HEK293 (cell line): ENCODE results near the gene DHRS4L2.
"Not testable (repeated sequence)": the region's sequence is repeated elsewhere in the genome, so short reads cannot be mapped to it uniquely, and the experiment has no call there.

Experiments used
- CTCF ChIA-PET: fragments of 350-600 bp; formaldehyde crosslinking; extraction: SDS; loops from one replicate; lab custom pipeline; 2021; ENCODE audit warnings: antibody characterized with exemption; lab: Yijun Ruan, JAX
- POLR2A ChIA-PET: fragments of 300-600 bp; formaldehyde crosslinking; extraction: SDS; loops from one replicate; lab custom pipeline; 2020; ENCODE audit warnings: antibody characterized with exemption, inconsistent platforms; lab: Yijun Ruan, JAX
- H3K27ac ChIP-seq: fragments of 200-500 bp; sonication (Bioruptor generic); 2 replicates; pipeline ENCODE4 v1.5.1; 2014; ENCODE audit warnings: low read depth, low read length, control low read depth, inconsistent platforms; ENCODE audit errors: extremely low read depth
- H3K36me3 ChIP-seq, 2 experiments: fragments of 200-500 bp in 1 of 2; sonication (Bioruptor generic) in 1 of 2; 1 replicate in 1 of 2; 2 replicates in 1 of 2; pipeline ENCODE4 v1.5.1; 2014 to 2017; ENCODE audit warnings: inconsistent platforms in 2 of 2, low read length in 2 of 2; ENCODE audit not compliant: control insufficient read depth in 2 of 2, insufficient read depth in 1 of 2
- H3K4me1 ChIP-seq: fragments of 200-500 bp; sonication (Bioruptor generic); 2 replicates; pipeline ENCODE4 v1.5.1; 2014; ENCODE audit warnings: mild to moderate bottlenecking, low read length, inconsistent platforms; ENCODE audit not compliant: control insufficient read depth, insufficient read depth
- H3K4me3 ChIP-seq: 2 replicates; pipeline ENCODE4 v1.5.1; 2011; ENCODE audit warnings: low read depth, mild to moderate bottlenecking, control low read depth, low read length, moderate library complexity
- H3K9me3 ChIP-seq: fragments of 200-500 bp; sonication (Bioruptor generic); 2 replicates; pipeline ENCODE4 v1.5.1; 2014; ENCODE audit warnings: low read depth, low read length, inconsistent platforms; ENCODE audit not compliant: control insufficient read depth, insufficient read depth
- FEZF1 ChIP-seq: fragments of 450-650 bp; formaldehyde crosslinking; IDR thresholded peaks from 2 replicates; pipeline ENCODE4 v1.5.1; 2016; ENCODE audit warnings: missing biosample characterization, missing genetic modification characterization
- GLI2 ChIP-seq: fragments of 450-650 bp; formaldehyde crosslinking; IDR thresholded peaks from 2 replicates; pipeline ENCODE4; 2017; ENCODE audit warnings: missing biosample characterization, missing genetic modification characterization, low read depth, borderline replicate concordance
- HOXD13 ChIP-seq: sonication (generic); formaldehyde crosslinking; IDR thresholded peaks from 2 replicates; pipeline ENCODE4 v1.8.0; 2022; ENCODE audit warnings: missing genetic modification reagents, borderline replicate concordance
- KLF8 ChIP-seq: fragments of 450-650 bp; formaldehyde crosslinking; IDR thresholded peaks from 2 replicates; pipeline ENCODE4 v1.5.1; 2016; ENCODE audit warnings: missing biosample characterization, missing genetic modification characterization
- OVOL3 ChIP-seq: fragments of 450-650 bp; formaldehyde crosslinking; IDR thresholded peaks from 2 replicates; pipeline ENCODE4 v1.5.1; 2016; ENCODE audit warnings: missing biosample characterization, missing genetic modification characterization
- RBAK ChIP-seq: fragments of 450-650 bp; formaldehyde crosslinking; IDR thresholded peaks from 2 replicates; pipeline ENCODE4 v1.5.1; 2016; ENCODE audit warnings: missing biosample characterization, missing genetic modification characterization
- SETDB1 ChIP-seq: IDR thresholded peaks from one replicate; pipeline ENCODE4 v1.6.1; 2017; ENCODE audit warnings: mild to moderate bottlenecking, low read length, moderate library complexity, mixed read lengths; ENCODE audit not compliant: insufficient read length
- YY2 ChIP-seq: fragments of 450-650 bp; formaldehyde crosslinking; IDR thresholded peaks from 2 replicates; pipeline ENCODE4 v1.5.1; 2016; ENCODE audit warnings: missing biosample characterization, missing genetic modification characterization
- ZBTB11 ChIP-seq: fragments of 450-650 bp; formaldehyde crosslinking; conservative IDR thresholded peaks from 2 replicates; pipeline ENCODE4 v1.5.1; 2016; ENCODE audit warnings: low read depth, missing biosample characterization, missing genetic modification characterization
- ZBTB48 ChIP-seq: fragments of 450-650 bp; formaldehyde crosslinking; IDR thresholded peaks from 2 replicates; pipeline ENCODE4 v1.5.1; 2016; ENCODE audit warnings: missing biosample characterization, missing genetic modification characterization
- ZEB2 ChIP-seq: fragments of 450-650 bp; formaldehyde crosslinking; IDR thresholded peaks from 2 replicates; pipeline ENCODE4 v1.5.1; 2016; ENCODE audit warnings: missing biosample characterization, missing genetic modification characterization
- ZFHX2 ChIP-seq: fragments of 450-650 bp; formaldehyde crosslinking; conservative IDR thresholded peaks from 2 replicates; pipeline ENCODE4 v1.5.1; 2016; ENCODE audit warnings: missing biosample characterization, missing genetic modification characterization
- ZNF112 ChIP-seq: fragments of 450-650 bp; formaldehyde crosslinking; IDR thresholded peaks from 2 replicates; pipeline ENCODE4 v1.5.0; 2017; ENCODE audit warnings: missing biosample characterization, missing genetic modification characterization
- ZNF121 ChIP-seq: fragments of 450-650 bp; formaldehyde crosslinking; IDR thresholded peaks from 2 replicates; pipeline ENCODE4 v1.5.1; 2016; ENCODE audit warnings: missing biosample characterization, missing genetic modification characterization
- ZNF146 ChIP-seq: fragments of 450-650 bp; formaldehyde crosslinking; IDR thresholded peaks from 2 replicates; pipeline ENCODE4 v1.5.1; 2016; ENCODE audit warnings: missing biosample characterization, missing genetic modification characterization
- ZNF155 ChIP-seq: fragments of 450-650 bp; formaldehyde crosslinking; IDR thresholded peaks from 2 replicates; pipeline ENCODE4 v1.5.1; 2016; ENCODE audit warnings: missing biosample characterization, missing genetic modification characterization
- ZNF311 ChIP-seq: fragments of 450-650 bp; formaldehyde crosslinking; IDR thresholded peaks from 2 replicates; pipeline ENCODE4 v1.5.1; 2017; ENCODE audit warnings: missing biosample characterization, missing genetic modification characterization, borderline replicate concordance
- ZNF423 ChIP-seq: fragments of 450-650 bp; formaldehyde crosslinking; IDR thresholded peaks from 2 replicates; pipeline ENCODE4 v1.5.1; 2016; ENCODE audit warnings: missing biosample characterization, missing genetic modification characterization
- ZNF548 ChIP-seq: fragments of 450-650 bp; formaldehyde crosslinking; IDR thresholded peaks from 2 replicates; pipeline ENCODE4 v1.5.1; 2016; ENCODE audit warnings: missing biosample characterization, missing genetic modification characterization
- ZNF658 ChIP-seq: fragments of 450-650 bp; formaldehyde crosslinking; IDR thresholded peaks from 2 replicates; pipeline ENCODE4; 2016; ENCODE audit warnings: missing biosample characterization, missing genetic modification characterization
- ZNF701 ChIP-seq: fragments of 450-650 bp; formaldehyde crosslinking; IDR thresholded peaks from 2 replicates; pipeline ENCODE4 v1.5.1; 2016; ENCODE audit warnings: missing biosample characterization, missing genetic modification characterization
- TF ChIP-seq, protein P1 (sequence below): fragments of 450-650 bp; formaldehyde crosslinking; IDR thresholded peaks from 2 replicates; pipeline ENCODE4 v1.5.1; 2016; ENCODE audit warnings: missing biosample characterization, missing genetic modification characterization
- TF ChIP-seq, protein P2 (sequence below): fragments of 450-650 bp; formaldehyde crosslinking; IDR thresholded peaks from 2 replicates; pipeline ENCODE4 v1.5.1; 2017; ENCODE audit warnings: missing biosample characterization, missing genetic modification characterization

Gene DHRS4L2

DNA sequence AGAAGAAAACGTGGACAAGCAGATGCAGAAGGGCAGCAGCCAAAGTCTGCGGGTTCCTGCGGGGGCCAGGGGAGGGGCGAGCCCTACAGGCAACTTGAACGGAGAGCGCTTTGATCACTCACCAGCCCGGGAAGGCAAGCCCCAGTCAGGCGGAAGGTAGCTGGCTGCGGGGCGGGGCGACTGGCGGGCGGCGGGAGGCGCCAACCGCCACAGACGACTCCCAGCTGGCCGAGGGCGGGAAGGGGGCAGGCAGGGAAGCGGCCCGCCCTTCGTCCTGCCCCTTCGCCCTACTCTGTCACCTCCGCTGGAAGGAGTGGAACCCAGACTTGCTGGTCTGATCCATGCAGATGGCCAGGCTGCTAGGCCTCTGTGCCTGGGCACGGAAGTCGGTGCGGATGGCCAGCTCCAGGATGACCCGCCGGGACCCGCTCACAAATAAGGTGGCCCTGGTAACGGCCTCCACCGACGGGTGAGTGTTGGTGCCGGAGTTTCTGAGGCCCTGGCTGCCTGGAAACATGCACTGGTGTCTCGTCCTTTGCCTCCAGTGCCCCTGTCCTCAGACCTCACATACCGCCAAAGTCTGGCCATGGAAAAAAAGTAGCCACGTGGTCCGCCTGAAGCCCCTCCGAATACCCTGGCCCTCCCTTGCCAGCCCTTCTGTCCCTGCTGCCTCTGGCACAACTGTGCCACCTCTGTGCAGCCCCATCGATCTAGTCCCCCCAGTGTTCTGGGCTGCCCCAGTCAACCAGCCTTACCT, at the start of gene DHRS4L2:
DHRS4L2 (plus strand) TSS at position 323 of the 757 bp plus-strand sequence; CDS start at position 342, 19 bp downstream.
- not testable (repeated sequence) for H3K9me3 ChIP-seq, H3K36me3 ChIP-seq, H3K4me1 ChIP-seq, H3K27ac ChIP-seq
- ChIA-PET CTCF (interaction anchor here (1.4 kb wide), 1 partner anchor 69 kb away, joined by 3 read pairs; no protein-coding TSS in a partner anchor), POLR2A (interaction anchor here (0.6 kb wide), 1 partner anchor 116 kb away, joined by 3 read pairs; no protein-coding TSS in a partner anchor)
- peak within 1 kb of the TSS; percentile 21; the same call in 1 of the 2 replicates for H3K4me3 ChIP-seq

DNA sequence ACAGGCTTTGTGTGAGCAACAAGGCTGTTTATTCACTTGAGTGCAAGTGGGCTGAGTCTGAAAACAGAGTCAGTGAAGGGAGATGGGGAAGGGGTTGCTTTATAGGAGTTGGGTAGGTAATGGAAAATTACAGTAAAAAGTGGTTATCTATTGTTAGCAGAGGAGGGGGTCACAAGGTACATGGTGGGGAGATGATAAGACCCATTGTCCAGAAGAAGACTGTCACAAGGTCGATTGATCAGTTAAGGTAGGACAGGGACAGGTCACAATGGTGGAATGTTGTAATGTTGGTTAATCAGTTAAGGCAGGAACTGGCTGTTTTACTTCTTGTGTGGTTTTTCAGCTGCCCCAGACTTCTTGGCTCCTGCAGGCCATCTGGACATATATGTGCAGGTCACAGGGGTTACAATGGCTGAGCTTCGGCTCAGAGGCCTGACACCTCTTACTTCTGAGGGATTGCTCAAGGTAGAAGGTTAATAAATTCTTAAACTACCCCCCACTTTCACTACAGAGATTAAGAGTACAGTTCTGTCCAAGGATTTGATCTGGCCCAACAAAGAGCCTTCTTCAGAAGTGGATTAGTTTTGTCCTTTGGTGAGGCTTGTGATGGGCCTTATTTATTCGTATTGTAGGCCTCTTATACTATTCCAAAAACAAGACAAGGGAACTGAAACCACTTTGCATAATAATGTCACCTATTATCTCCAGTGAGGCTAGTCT, 49.0 kb upstream of the DHRS4L2 start:
- CTCF ChIA-PET, result interaction anchor here (1.1 kb wide), 1 partner anchor 307 kb away, joined by 3 read pairs; no protein-coding TSS in a partner anchor
- no peak overlapping the region for H3K4me3 ChIP-seq
- H3K9me3 ChIP-seq, result no peaks in the 10 kb centered on the region
- POLR2A ChIA-PET, result no interaction called here
- H3K4me1 ChIP-seq, result no peaks in the 10 kb centered on the region
- peaks cover 0 to 9% of the 10 kb centered on the region in 2 experiments; a peak in 1 of 3 replicates for H3K36me3 ChIP-seq
- H3K27ac ChIP-seq, result no peak overlapping the region
- TF ChIP-seq ZNF112 (no peak), GLI2 (tag by site-specific recombination) (no peak), ZNF701 (tag by site-specific recombination) (no peak), ZFHX2 (no peak), ZEB2 (tag by site-specific recombination) (no peak), KLF8 (tag by site-specific recombination) (no peak), ZNF658 (tag by site-specific recombination) (no peak), FEZF1 (no peak), OVOL3 (tag by site-specific recombination) (no peak), ZNF311 (tag by site-specific recombination) (no peak), ZBTB48 (tag by site-specific recombination) (no peak), YY2 (tag by site-specific recombination) (no peak)
- TF ChIP-seq, protein P1, sequence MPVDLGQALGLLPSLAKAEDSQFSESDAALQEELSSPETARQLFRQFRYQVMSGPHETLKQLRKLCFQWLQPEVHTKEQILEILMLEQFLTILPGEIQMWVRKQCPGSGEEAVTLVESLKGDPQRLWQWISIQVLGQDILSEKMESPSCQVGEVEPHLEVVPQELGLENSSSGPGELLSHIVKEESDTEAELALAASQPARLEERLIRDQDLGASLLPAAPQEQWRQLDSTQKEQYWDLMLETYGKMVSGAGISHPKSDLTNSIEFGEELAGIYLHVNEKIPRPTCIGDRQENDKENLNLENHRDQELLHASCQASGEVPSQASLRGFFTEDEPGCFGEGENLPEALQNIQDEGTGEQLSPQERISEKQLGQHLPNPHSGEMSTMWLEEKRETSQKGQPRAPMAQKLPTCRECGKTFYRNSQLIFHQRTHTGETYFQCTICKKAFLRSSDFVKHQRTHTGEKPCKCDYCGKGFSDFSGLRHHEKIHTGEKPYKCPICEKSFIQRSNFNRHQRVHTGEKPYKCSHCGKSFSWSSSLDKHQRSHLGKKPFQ, result no peak
- TF ChIP-seq, protein P2, sequence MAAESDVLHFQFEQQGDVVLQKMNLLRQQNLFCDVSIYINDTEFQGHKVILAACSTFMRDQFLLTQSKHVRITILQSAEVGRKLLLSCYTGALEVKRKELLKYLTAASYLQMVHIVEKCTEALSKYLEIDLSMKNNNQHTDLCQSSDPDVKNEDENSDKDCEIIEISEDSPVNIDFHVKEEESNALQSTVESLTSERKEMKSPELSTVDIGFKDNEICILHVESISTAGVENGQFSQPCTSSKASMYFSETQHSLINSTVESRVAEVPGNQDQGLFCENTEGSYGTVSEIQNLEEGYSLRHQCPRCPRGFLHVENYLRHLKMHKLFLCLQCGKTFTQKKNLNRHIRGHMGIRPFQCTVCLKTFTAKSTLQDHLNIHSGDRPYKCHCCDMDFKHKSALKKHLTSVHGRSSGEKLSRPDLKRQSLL (tag by site-specific recombination), result no peak
- TF ChIP-seq, all 188 proteins: peak for 0

DNA sequence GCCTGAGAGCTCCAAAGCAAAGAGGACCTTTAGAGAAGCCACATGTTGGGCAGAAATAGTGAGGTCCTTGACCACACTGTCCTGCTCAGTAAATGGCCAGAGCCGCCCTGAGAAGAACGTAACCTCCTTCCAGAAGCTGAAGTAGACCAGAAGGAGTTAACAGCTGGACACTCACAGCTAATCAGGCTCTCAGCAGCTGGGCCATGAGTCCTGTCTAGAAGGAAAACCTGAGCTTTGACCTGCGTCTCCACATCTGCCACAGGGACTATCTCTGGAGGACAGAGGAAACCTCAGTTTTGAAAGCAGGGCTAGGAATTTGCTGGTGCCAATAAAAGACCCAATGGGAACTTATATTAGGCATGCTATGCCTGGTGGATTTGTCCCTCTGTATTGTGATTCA, 47.5 kb upstream of the DHRS4L2 start:
- H3K4me1 ChIP-seq, result no peaks in the 10 kb centered on the region
- TF ChIP-seq ZNF548 (tag by site-specific recombination) (no peak), ZNF146 (tag by site-specific recombination) (no peak), RBAK (tag by site-specific recombination) (no peak), HOXD13 (CRISPR knock-in tag) (no peak), ZNF155 (no peak), ZBTB11 (tag by site-specific recombination) (no peak), ZNF121 (no peak), ZNF423 (no peak), SETDB1 (no peak)
- no peaks in the 10 kb centered on the region for H3K9me3 ChIP-seq
- no peak overlapping the region for H3K27ac ChIP-seq
- peaks cover 0 to 9% of the 10 kb centered on the region in 2 experiments; a peak in 1 of 3 replicates for H3K36me3 ChIP-seq
- no peak overlapping the region for H3K4me3 ChIP-seq
- ChIA-PET POLR2A (no interaction called here), CTCF (interaction anchor here (0.8 to 2.8 kb wide), 3 partner anchors 11 to 31 kb away, joined by 3 to 13 read pairs (median 8); partner anchors contain the start of gene DHRS4)
